Trophoblast cell (in vitro differentiated cells and primary cell): ENCODE results near the gene CLDN18.
A peak's percentile ranks its signal among the peaks of the same experiment; 100 is the strongest.

Experiments used
- DNase-seq, 2 donors: peaks; one replicate each; pipeline ENCODE4 v3.0.0-alpha.2; 2016
- H2AFZ ChIP-seq: 2 replicates; pipeline ENCODE4 v1.6.1; 2013; ENCODE audit warnings: low read length, moderate library complexity, mild to moderate bottlenecking; ENCODE audit not compliant: insufficient read depth, poor library complexity
- H2AK5ac ChIP-seq: 2 replicates; pipeline ENCODE4 v1.6.1; 2013; ENCODE audit warnings: mild to moderate bottlenecking, low read length
- H2BK120ac ChIP-seq: 2 replicates; pipeline ENCODE4 v1.6.1; 2013; ENCODE audit warnings: low read length, mild to moderate bottlenecking, moderate library complexity; ENCODE audit not compliant: insufficient read depth, poor library complexity
- H2BK12ac ChIP-seq: 2 replicates; pipeline ENCODE4 v1.6.1; 2013; ENCODE audit warnings: mild to moderate bottlenecking, low read length, moderate library complexity
- H2BK5ac ChIP-seq: 2 replicates; pipeline ENCODE4 v1.6.1; 2013; ENCODE audit warnings: low read length, low read depth, moderate library complexity, mild to moderate bottlenecking; ENCODE audit not compliant: poor library complexity
- H3K14ac ChIP-seq: 2 replicates; pipeline ENCODE4 v1.6.1; 2013; ENCODE audit warnings: mild to moderate bottlenecking, low read length
- H3K18ac ChIP-seq: 2 replicates; pipeline ENCODE4 v1.6.1; 2013; ENCODE audit warnings: mild to moderate bottlenecking, low read length
- H3K23ac ChIP-seq: 2 replicates; pipeline ENCODE4 v1.6.1; 2013; ENCODE audit warnings: low read length
- H3K27ac ChIP-seq: 2 replicates; pipeline ENCODE4 v1.5.1; 2013; ENCODE audit warnings: low read depth, mild to moderate bottlenecking, inconsistent platforms, low read length, moderate library complexity
- H3K27me3 ChIP-seq: 2 replicates; pipeline ENCODE4 v1.6.1; 2013; ENCODE audit warnings: inconsistent platforms, mild to moderate bottlenecking, low read length, moderate library complexity; ENCODE audit not compliant: insufficient read depth
- H3K36me3 ChIP-seq, 2 experiments: 1 replicate in 1 of 2; 2 replicates in 1 of 2; pipeline ENCODE4 v1.6.1; 2013; ENCODE audit warnings: low read length in 2 of 2, mild to moderate bottlenecking in 2 of 2, moderate library complexity in 1 of 2; ENCODE audit not compliant: insufficient read depth in 2 of 2, control insufficient read depth in 1 of 2
- H3K4ac ChIP-seq: 2 replicates; pipeline ENCODE4 v1.6.1; 2013; ENCODE audit warnings: low read depth, mild to moderate bottlenecking, low read length, moderate library complexity
- H3K4me1 ChIP-seq, 2 experiments: 1 replicate in 1 of 2; 2 replicates in 1 of 2; pipeline ENCODE4 v1.6.1; 2013; ENCODE audit warnings: low read length in 2 of 2, mild to moderate bottlenecking in 2 of 2, moderate library complexity in 1 of 2; ENCODE audit not compliant: insufficient read depth in 2 of 2, control insufficient read depth in 1 of 2
- H3K4me2 ChIP-seq: 2 replicates; pipeline ENCODE4 v1.6.1; 2013; ENCODE audit warnings: inconsistent platforms, mild to moderate bottlenecking, low read length, moderate library complexity
- H3K4me3 ChIP-seq: 2 replicates; pipeline ENCODE4 v1.5.1; 2013; ENCODE audit warnings: mild to moderate bottlenecking, low read depth, low read length, inconsistent platforms
- H3K79me1 ChIP-seq: one replicate; pipeline ENCODE4 v1.6.1; 2013; ENCODE audit warnings: low read length
- H3K79me2 ChIP-seq: 2 replicates; pipeline ENCODE4 v1.6.1; 2013; ENCODE audit warnings: low read length, mild to moderate bottlenecking; ENCODE audit not compliant: control insufficient read depth, insufficient read depth, poor library complexity
- H3K9ac ChIP-seq: 2 replicates; pipeline ENCODE4 v1.6.1; 2013; ENCODE audit warnings: mild to moderate bottlenecking, low read length
- H3K9me3 ChIP-seq: 2 replicates; pipeline ENCODE4 v1.6.1; 2013; ENCODE audit warnings: low read depth, mild to moderate bottlenecking, control low read depth, inconsistent platforms, low read length; ENCODE audit not compliant: insufficient read depth
- H4K12ac ChIP-seq: 2 replicates; pipeline ENCODE4 v1.6.1; 2013; ENCODE audit warnings: low read depth, mild to moderate bottlenecking, low read length, moderate library complexity
- H4K8ac ChIP-seq: 2 replicates; pipeline ENCODE4 v1.6.1; 2013; ENCODE audit warnings: low read depth, mild to moderate bottlenecking, low read length, moderate library complexity
- H4K91ac ChIP-seq: one replicate; pipeline ENCODE4 v1.6.1; 2013; ENCODE audit warnings: low read depth, mild to moderate bottlenecking, low read length, moderate library complexity
- WGBS: extraction: QIAGEN DNeasy Blood & Tissue Kit; methylation state at CpG from one replicate; pipeline ENCODE4 v1.1.7; 2013; ENCODE audit warnings: missing lambda C conversion rate; ENCODE audit not compliant: insufficient read length, insufficient coverage; ENCODE audit errors: extremely low coverage; 5-methylcytosine and 5-hydroxymethylcytosine counted together

Gene CLDN18

DNA sequence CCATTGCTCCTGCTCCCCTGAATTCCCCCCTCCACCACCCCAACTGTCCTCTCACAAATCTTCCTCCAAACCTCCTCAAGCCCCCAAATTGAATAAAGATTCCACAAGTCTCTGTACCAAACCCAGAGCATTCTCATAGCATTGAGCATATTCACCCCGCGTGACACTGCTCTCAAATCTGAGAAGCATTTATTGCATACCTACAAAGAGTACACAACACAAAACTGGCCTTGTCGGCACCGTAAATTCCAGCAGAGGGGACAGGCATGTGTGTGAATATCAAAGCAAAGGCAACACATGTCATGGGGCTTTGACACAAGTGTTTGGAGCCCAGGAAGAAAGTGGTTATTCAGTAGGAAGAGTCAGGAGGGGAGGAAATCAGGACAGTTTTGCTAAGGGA, 2.6 kb downstream of the CLDN18 start:
- Histone ChIP-seq H3K14ac (no peak overlapping the region), H3K4me1 (no peaks in the 10 kb centered on the region), H3K27me3 (no peaks in the 10 kb centered on the region), H2AFZ (no peak overlapping the region), H3K9ac (no peak overlapping the region), H2BK5ac (no peak overlapping the region), H3K4me2 (no peak overlapping the region), H3K79me1 (no peaks in the 10 kb centered on the region), H2AK5ac (no peak overlapping the region), H3K18ac (no peak overlapping the region), H3K9me3 (no peaks in the 10 kb centered on the region), H3K23ac (peak overlapping the region; percentile 81), H3K36me3 (no peaks in the 10 kb centered on the region), H3K79me2 (no peaks in the 10 kb centered on the region), H3K4ac (no peak overlapping the region), H2BK120ac (no peak overlapping the region), H3K27ac (no peak overlapping the region), H4K8ac (no peak overlapping the region), H2BK12ac (no peak overlapping the region), H4K12ac (no peak overlapping the region), H4K91ac (no peak overlapping the region), H3K4me3 (no peak overlapping the region)
- DNase-seq, result peak; percentile 75 to 76
- no CpG with 5 or more reads among the region's 4 CpGs for WGBS

DNA sequence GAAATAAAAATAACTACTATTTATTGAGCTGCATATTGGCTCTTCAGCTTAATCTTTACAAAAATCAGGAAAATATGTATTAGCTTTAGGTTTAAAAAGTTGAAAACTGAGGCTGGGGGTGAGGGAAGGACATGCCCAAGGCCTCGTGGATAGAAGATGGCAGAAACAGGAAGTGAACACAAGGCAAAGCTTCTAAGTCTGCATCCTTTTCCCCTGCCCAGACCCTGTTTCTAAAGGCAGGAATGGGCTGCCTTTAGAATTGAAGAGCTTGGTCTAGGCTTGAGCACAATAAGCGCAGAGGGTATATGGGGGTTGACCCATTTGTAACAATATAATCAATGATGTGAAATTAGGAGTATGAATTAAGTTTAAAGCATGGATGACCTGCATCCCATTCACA, 6.1 kb downstream of the CLDN18 start:
- Histone ChIP-seq H2AFZ (no peak overlapping the region), H3K9me3 (no peaks in the 10 kb centered on the region)
- no peak for DNase-seq

GRCh38 chr3:138019281-138020069, 9.5 kb downstream of the CLDN18 start:
- H2AK5ac ChIP-seq, result no peak overlapping the region
- no peaks in the 10 kb centered on the region for H3K4me1 ChIP-seq
- no CpG with 5 or more reads among the region's 3 CpGs for WGBS
- no peak overlapping the region for H3K9ac ChIP-seq
- H3K23ac ChIP-seq, result no peak overlapping the region
- H3K36me3 ChIP-seq, result no peaks in the 10 kb centered on the region
- no peak overlapping the region for H2BK12ac ChIP-seq
- no peak overlapping the region for H4K91ac ChIP-seq
- peak overlapping the region; percentile 36 for H4K12ac ChIP-seq
- H4K8ac ChIP-seq, result no peak overlapping the region
- no peak overlapping the region for H3K27ac ChIP-seq
- no peaks in the 10 kb centered on the region for H3K9me3 ChIP-seq
- no peak overlapping the region for H2BK120ac ChIP-seq
- no peak overlapping the region for H3K4me3 ChIP-seq
- H3K14ac ChIP-seq, result no peak overlapping the region
- no peak for DNase-seq
- no peaks in the 10 kb centered on the region for H3K79me1 ChIP-seq
- no peaks in the 10 kb centered on the region for H3K27me3 ChIP-seq
- no peak overlapping the region for H3K4ac ChIP-seq
- no peak overlapping the region for H3K18ac ChIP-seq
- H2AFZ ChIP-seq, result no peak overlapping the region
- H2BK5ac ChIP-seq, result no peak overlapping the region
- no peak overlapping the region for H3K4me2 ChIP-seq
- no peaks in the 10 kb centered on the region for H3K79me2 ChIP-seq

More for the DNA sequence above, 6.1 kb downstream of the CLDN18 start:
- H4K8ac ChIP-seq, result no peak overlapping the region
- H3K14ac ChIP-seq, result no peak overlapping the region
- H3K4ac ChIP-seq, result no peak overlapping the region
- no peak overlapping the region for H3K27ac ChIP-seq
- H3K4me2 ChIP-seq, result no peak overlapping the region
- no peak overlapping the region for H4K91ac ChIP-seq
- H3K79me2 ChIP-seq, result no peaks in the 10 kb centered on the region
- no peak overlapping the region for H3K4me3 ChIP-seq
- no peaks in the 10 kb centered on the region for H3K4me1 ChIP-seq
- H2AK5ac ChIP-seq, result no peak overlapping the region
- no peak overlapping the region for H3K9ac ChIP-seq
- H3K23ac ChIP-seq, result no peak overlapping the region
- no peak overlapping the region for H3K18ac ChIP-seq
- H2BK5ac ChIP-seq, result no peak overlapping the region
- no peaks in the 10 kb centered on the region for H3K79me1 ChIP-seq
- no peak overlapping the region for H4K12ac ChIP-seq
- H2BK12ac ChIP-seq, result no peak overlapping the region
- no peaks in the 10 kb centered on the region for H3K27me3 ChIP-seq
- no peaks in the 10 kb centered on the region for H3K36me3 ChIP-seq
- no CpG with 5 or more reads among the region's 2 CpGs for WGBS
- H2BK120ac ChIP-seq, result no peak overlapping the region

DNA sequence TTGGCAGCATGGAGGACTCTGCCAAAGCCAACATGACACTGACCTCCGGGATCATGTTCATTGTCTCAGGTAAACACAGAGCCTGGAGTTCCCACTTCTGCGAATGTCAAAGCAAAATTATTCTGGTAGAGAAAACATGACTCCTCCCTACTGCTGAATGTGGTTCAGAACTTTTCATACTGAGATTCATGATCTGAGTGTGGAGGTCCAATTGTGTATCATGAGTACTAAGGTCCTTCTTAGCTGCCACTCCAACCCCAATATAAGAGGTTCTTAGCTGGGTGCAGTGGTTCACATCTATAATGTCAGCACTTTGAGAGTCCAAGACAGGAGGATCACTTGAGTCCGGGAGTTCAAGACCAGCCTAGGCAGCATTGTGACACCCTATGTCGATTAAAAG, 13.8 kb downstream of the CLDN18 start:
- Histone ChIP-seq H2BK5ac (no peak overlapping the region), H3K18ac (no peak overlapping the region), H3K79me2 (no peaks in the 10 kb centered on the region), H2BK120ac (no peak overlapping the region), H3K79me1 (no peaks in the 10 kb centered on the region), H2AK5ac (no peak overlapping the region), H3K4me1 (no peaks in the 10 kb centered on the region), H3K4me2 (no peak overlapping the region), H3K36me3 (no peaks in the 10 kb centered on the region), H3K23ac (no peak overlapping the region), H2AFZ (no peak overlapping the region), H4K12ac (no peak overlapping the region), H3K9me3 (no peaks in the 10 kb centered on the region), H3K14ac (no peak overlapping the region), H3K4ac (no peak overlapping the region), H3K27me3 (no peaks in the 10 kb centered on the region), H4K8ac (no peak overlapping the region), H3K9ac (no peak overlapping the region), H3K27ac (no peak overlapping the region), H2BK12ac (no peak overlapping the region), H4K91ac (no peak overlapping the region), H3K4me3 (no peak overlapping the region)
- no CpG with 5 or more reads among the region's 4 CpGs for WGBS
- no peak for DNase-seq
